Measurements from ENCODE around the gene NLE1.
A peak's percentile ranks its signal among the peaks of the same experiment; 100 is the strongest.
"Not testable (repeated sequence)": the region's sequence is repeated elsewhere in the genome, so short reads cannot be mapped to it uniquely, and the experiment has no call there.

NLE1 gene

DNA sequence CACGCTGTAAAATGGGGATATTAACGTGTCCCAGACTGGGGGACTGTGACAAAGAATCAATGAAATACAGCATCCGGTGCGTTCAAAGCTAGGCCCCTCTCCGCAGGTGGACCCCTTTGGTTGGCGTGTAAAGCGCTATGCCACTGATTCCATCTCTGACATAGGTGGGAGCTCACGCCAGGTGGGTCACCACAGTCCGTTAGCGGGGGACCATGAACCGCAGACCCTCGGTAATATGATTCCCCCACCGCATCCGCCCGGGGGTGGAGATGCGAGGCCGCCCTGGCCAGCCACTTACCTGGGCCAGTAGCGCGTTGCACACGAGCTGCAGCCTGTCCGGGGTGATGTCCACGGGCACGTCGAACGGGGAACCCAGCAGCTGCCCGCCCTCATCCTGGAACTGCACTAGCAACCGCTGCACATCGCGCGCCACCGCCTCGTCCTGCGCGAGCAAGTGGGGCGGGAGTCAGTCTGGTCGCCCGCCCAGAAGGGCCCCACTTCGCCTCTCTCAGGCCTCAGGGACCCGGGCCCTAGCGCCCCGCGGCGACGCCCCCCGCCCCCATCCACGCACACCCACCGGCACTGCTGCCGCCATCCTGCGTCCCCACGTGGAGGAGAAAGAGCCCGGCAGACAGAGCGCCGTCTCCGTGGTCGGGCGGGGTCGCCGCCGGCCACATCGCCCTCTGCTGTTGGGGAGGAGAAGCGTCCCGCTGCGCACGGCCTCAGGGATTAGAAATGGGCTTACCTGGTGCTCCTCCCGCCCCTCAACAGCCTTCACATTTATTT lies at the start of gene NLE1:
NLE1 (minus strand) TSS at position 623 of the 786 bp plus-strand sequence; CDS start at position 595, 28 bp downstream.
- DNase-seq = peak; percentile 61

DNA sequence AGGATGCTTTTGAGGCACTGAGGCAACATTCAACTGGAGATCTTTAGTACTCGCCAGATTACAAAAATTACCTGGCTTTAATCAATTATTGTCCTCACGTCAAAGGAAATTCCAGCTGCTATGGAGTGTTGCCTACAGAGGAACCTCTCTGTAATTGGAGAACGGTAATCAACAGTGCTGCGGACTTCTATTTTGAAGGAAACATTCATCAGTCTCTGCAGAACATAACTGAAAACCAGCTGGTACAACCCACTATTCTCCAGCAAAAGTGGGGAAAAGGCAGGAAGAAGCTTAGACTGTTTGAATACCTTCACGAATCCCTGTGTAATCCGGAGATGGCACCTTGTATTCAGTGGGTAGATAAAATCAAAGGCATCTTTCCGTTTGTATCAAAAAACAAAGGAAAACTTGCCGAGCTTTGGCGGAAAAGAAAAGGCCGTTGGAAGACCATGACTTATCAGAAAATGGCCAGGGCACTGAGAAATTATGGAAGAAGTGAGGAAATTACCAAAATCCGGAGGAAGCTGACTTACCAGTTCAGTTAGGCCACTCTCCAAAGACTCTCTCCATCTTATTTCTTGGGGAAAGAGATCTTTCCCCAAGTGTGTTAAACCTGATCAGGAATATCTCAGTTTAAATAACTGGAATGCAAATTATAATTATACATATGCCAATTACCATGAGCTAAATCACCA lies 49.0 kb upstream of the NLE1 start:
- no peak for DNase-seq

DNA sequence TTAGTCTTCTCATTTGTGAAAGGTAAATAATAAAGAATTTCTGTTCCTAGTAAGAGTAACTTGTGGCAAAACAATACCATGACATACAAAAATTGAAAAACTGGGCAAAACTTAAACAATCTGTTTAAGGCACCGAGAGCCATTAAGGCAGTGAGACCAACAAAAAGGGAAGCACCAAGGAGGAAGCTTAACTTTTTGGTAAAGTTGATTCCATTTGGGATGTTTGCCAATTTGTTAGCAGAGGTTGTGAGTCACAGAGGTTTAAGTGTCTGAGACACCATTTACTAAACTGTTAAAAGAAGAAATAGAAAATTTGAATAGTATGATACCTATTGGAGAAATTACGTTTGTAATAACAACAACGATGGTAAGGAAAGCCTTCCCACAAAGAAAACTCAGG lies 47.2 kb upstream of the NLE1 start:
- no peak for DNase-seq

DNA sequence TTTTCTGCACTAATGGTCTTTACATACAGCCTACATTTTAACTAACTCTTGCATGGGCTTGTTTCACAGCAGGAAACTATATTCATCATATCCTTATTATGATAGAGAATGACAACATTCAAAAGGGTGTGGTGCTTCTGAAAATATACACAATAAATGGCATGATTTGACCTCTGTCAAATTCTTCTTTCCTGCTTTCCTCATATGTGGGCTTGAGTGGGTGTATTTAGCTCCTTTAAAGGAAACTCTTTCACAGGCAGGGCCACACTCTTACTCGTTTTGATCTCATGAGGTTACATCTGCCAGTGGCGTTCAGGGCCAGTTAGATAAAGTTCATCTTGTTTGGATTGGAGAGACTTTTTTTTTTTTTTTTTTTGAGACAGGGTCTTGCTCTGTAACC lies 46.0 kb upstream of the NLE1 start:
- no peak for DNase-seq

DNA sequence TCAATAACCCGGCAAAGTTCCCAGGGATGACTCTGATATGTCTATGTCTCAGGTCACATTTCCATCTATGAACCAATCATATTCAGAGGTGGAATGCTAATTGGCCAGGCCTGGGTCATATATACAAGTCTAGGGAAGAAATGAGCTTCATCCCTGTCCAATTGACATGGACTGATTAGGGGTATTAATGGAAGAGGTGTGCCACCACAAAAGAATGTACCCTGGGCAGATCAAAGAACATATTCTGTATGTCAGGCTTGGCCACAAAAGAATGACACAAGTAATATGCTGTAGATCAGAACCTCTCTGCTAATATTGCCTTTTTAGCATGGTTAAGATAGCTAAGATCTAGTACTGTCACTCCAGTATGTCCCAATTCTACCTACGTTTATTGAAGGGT lies 45.4 kb upstream of the NLE1 start:
- no peak for DNase-seq

DNA sequence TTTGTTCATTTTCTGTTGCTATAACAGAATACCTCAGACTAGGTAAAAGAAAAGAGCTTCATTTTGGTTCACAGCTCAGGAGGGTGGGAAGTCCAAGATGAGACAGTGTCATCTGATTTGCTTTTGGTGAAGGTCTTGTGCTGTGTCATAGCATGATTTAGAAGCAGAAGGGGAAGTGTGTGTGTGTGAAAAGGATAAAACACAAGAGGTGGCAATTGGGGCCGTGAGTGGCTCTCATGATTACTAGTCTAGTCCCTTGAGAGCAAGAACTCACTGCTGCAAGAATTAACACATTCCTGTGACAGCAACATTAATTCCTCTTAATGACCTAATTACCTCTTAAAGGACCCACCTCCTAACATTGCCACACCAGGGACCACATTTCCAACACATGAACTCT lies 43.7 kb upstream of the NLE1 start:
- DNase-seq = no peak

DNA sequence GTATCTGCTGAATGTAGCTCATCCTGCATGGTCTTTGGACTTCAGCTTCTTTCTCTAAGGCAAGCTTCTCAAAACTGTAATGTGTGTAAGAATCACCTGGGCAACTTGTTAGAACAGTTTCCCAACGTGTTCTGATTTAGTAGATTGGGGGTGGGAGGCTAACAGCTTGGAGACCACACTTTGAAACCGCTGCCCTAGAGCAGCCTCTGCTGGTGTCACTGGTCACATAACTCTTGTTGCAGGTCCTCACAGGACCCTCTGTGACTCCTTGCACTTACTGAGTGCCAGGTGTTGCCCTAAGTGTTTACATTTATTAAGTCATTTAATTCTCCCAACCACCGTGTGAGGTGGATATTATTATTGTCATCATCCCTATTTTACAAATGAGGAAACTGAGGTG lies 42.2 kb upstream of the NLE1 start:
- DNase-seq = no peak

DNA sequence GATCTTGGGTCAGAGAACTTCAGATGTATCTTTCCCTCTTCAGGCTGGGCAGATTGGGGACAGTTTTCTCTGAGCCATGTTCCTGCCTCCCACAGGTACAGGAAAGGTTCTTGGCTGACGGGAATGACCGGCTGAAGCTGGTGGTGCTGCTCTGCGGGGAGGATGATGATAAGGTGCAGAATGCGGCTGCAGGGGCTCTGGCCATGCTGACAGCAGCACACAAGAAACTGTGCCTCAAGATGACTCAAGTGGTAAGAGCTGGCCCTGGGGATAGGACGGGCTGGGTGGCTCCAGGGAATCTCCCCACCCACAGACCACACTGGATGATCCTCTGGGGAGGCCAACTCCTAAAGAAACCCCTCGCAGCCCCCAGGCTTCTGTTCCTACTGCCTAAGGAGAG lies 41.2 kb upstream of the NLE1 start:
- no peak for DNase-seq

DNA sequence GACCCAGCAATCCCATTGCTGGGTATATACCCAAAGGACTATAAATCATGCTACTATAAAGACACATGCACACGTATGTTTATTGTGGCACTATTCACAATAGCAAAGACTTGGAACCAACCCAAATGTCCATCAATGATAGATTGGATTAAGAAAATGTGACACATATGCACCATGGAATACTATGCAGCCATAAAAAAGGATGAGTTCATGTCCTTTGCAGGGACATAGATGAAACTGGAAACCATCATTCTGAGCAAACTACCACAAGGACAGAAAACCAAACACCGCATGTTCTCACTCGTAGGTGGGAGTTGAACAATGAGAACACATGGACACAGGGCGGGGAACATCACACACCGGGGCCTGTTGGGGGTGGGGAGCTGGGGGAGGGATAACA lies 37.3 kb upstream of the NLE1 start:
- DNase-seq = not testable (repeated sequence)

DNA sequence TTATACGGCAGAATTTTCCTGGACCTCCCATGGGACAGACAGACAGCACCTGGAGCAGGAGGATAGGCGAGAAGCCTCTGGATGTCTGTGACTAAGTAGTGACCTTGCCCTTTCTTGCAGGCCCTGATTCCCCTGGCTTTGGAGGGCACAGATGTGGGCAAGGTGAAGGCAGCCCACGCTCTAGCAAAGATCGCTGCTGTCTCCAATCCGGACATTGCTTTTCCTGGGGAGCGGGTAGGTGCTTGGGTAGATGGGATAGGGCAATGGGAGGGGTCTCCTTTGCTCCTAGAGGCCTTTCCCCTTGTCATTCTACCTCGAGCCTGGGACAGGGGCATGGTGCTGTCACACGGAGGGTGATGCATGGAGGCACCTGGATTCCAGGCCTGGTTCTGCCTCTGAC lies 34.8 kb upstream of the NLE1 start:
- no peak for DNase-seq

DNA sequence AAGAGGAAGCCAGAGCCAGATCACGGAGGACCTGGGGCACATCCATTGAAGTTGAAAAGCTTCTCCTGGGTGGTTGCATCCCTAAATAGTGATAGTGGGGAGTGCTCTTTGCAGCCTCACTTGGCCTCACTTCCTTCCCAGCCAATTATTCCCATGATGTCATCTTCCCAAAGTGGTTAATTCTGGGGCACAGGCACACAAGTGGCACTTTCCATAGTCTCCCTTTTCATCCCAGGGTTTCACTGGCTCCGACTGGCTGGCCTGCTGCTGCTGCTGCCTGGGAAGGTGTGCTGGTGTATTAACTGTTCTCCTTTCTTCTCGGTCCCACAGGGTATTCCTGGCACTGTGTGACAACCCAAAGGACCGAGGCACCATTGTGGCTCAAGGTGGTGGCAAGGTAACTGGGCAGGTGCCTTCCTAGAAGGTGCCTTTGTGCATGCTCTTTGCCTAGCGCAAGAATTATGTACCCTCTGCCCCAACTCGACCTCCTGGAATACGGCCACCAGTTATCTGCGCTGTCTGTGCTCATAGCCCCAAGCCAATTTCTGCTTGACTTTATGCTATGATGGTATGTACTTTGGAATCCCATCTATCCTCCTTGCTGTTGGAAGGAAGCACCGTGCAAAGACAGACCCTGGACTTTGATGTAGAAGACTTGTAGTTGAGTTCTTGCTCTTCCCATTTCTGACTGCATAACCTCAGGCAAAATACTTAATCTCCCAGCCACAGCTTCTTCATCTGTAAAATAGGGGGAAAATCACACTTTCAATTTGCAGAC lies 33.7 kb upstream of the NLE1 start:
- DNase-seq = no peak

DNA sequence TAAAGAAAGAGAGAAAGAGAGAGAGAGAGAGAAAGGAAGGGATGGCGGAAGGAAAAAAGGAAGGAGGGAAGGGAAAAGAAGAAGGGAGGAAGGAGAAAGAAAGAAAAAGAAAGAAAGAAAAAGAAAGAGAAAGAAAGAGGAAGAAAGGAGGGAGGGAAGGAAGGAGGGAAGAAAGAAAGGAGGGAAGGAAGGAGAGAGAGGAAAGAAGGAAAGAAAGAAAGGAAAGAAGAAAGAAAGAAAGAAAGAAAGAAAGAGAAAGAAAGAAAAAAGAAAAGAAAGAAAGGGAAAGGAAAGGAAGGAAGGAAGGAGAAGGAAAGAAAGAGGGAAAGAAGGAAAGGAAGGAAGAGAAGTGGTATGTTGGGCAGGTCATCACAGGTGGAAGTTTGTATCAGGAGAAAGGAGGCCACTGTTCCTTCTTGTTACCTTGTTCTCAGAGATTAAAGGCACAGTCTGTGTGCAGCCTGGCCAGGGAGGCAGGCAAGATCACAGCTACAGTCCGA lies 32.8 kb upstream of the NLE1 start:
- DNase-seq = no peak

DNA sequence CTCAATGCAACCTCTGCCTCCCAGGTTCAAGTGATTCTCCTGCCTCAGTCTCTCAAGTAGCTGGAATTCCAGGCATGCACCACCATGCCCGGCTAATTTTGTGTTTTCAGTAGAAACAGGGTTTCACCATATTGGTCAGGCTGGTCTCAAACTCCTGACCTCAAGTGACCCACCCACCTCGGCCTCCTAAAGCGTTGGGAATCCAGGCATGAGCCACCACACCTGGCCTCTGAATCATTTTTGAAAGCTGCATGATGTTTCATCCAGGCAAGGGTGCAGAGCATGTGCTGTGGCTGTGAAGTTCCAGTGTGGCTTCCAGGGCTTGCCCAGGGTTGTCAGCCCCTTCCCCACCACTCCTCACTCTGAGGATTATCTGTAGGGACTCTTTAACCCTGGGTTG lies 30.2 kb upstream of the NLE1 start:
- DNase-seq = not testable (repeated sequence)

DNA sequence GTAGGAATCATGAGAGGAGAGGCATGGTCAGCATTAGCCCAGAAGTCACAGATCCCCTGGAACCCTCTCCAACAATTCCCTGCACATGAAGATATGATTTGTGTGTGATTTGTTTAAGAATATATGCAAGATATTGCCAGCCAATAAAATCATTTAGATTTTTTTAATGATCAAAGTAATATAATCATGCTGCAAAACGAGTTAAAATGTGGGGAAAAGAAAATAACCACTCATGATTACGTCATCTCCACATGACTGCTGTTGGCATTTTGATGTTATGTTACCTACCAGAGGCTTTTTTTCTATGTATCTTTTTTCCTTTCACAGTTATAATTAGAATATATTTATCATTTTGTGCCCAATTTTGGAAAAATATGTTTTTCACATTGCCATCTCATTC lies 29.7 kb upstream of the NLE1 start:
- DNase-seq = no peak

DNA sequence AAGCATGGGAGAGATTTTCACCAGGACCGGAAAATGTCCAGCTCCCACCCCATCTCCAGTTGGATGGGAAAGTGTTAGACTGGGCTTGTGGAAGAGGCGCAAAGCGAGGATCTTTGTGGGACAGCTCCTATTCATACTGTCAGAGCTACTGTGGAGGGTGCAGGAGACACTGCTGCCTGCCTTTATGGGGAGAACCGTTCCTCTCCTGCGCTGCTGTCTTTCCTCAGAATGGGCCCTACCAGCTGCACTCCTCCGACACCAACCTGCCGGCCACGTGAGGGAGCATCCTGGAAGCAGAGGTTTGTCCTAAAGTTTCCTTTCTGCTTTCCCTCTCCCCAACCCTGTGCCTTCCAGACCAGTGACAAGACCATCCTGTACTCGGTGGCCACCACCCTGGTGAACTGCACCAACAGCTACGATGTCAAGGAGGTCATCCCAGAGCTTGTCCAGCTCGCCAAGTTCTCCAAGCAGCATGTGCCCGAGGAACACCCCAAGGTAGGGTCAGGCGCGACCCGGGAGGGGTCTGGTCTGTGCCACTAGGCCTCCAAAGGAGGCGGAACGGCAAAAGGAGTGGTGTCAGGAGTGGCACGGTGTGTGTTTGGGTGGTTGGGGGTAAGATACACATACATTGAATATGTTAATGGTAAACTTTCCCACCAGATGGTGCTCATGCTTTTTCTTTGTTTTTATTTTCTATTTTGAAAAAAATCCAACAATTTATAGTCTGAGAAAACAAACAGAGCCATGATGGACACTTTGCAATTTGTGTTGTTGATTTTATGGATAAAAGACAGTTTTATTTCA lies 29.1 kb upstream of the NLE1 start:
- no peak for DNase-seq

DNA sequence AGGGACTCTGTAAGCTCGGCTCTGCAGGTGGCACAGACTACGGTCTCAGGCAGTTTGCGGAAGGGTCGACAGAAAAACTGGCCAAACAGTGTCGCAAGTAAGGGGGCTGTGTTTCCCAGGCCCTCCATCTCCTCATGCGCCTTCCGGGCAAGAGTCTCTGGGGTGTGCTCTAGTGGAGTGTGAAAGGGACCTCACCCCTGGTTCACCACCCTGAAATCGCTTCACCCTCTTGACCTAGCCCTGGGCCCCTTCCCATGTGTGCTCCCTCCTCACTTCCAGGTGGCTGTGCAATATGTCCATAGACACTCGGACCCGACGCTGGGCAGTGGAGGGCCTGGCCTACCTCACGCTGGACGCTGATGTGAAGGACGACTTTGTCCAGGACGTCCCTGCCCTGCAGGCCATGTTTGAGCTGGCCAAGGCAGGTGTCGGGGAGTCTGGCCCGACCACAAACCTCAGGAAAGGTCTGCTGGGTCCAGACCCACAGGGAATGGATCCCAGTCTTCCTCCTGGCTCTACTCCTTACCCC lies 27.8 kb upstream of the NLE1 start:
- DNase-seq = no peak

DNA sequence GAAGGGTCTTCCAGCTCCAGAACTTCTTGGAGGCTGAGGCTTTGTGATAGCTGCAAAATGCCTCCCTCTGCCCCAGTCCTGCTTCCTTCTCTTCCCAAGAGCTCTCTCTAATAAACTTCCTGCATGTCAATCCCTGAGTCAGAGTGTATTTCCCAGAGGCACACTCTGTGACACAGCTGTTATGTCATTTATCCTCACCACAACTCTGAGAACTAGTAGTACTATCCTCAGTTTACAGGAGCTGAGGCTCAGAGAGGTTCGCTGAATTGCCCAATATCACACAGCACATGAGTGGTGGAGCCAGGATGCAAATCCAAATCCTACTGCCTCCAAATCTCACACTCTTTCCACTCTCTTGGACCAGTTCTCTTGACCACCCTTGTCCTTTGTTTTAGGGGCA lies 25.6 kb upstream of the NLE1 start:
- no peak for DNase-seq

DNA sequence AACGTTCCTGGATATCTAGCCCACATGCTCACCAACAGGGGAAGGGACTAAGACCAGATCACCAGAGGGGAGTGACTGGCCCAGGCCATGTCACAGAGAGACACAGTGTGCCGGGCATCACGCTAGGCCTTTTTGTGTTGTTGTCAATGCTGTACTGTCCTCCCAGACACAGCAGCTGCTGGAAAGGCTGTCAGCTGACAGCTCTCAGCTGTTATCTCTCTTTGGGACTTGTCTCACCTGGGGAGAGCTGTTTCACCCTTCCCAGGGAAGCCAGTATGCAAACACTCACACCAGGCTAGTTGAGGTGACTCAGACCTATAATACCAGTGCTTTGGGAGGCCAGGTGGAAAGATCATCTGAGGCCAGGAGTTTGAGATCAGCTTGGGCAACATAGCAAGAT lies 24.9 kb upstream of the NLE1 start:
- no peak for DNase-seq

DNA sequence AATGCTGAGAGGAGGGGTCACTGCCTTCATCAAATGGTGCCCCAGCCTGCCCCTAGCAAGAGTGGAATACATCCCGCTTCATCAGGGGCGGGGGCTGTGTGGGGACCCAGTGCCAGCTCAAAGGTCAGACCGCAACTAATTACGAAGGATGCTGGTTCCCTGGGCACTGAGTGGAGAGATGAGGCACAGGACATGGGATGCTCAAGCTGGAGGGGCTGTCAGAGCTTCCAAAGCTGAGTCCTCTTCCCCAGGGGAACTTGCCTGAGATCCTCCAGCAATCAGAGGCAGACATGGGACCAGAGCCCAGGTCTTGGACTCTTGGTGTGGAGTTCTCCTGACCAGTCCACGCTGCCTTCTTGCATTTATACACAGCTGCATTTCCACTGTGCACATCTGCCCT lies 24.4 kb upstream of the NLE1 start:
- no peak for DNase-seq

DNA sequence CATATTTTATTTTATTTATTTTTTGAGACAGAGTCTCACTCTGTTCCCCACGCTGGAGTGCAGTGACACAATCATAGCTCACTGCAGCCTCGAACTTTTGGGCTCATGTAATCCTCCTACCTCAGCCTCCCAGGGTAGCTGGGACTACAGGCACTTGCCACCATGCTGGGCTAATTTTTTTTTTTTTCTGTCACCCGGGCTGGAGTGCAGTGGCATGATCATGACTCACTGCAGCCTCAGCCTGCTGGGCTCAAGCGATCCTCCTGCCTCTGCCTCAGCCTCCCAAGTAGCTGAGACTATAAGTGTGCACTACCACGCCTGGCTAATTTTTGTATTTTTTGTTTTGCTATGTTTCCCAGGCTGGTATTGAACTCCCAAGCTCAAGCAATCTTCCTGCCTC lies 22.6 kb upstream of the NLE1 start:
- DNase-seq = no peak

DNA sequence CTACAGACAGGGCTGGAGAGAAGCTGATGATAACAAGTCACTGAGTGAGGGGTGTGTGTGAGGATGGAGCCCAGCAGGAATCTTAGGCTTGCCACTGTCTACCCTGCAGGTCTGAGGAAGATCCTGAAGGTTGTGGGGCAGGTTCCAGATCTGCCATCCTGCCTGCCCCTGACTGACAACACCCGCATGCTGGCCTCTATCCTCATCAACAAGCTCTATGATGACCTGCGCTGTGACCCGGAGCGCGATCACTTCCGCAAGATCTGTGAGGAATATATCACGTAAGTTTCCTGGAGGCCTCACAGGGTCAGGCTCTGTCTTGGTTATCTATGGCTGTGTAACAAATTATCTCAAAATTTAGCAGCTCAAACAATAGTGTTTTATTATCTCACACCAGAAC lies 21.8 kb upstream of the NLE1 start:
- DNase-seq = no peak

DNA sequence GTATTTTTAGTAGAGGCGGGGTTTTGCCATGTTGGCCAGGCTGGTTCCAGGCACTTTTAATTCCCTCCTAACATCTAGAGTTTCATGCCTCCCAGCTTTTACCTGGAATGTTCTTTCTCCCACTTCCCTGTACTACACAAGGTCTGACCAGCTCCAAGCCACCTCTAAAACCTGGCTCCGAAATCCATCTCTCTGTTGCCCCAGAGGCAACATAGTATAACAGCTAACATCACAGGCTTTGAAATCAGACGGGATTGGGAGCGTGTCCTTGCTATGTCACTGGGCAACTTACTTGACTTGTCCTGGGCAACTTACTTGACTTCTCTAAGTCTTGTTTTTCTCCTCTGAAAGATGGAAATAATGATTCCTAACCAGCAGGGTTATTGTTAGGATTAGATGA lies 20.7 kb upstream of the NLE1 start:
- no peak for DNase-seq

All from NCI-H1694 treated with DMSO at 0.1 percent for 48 hours (cell line).